OCI-LY7 (cell line): Measurements from ENCODE around the gene KCNK15. TPM values are rescaled to one million over a fixed set of nuclear protein-coding genes. Genes with fewer than 3 reads are reported as not detected.

Experiments
- BruUV-seq: library from RNA; stranded (reverse); fragments of 400-500 nt; replicated peaks from 2 replicates; lab custom pipeline; 2021; lab: Mats Ljungman, UMichigan
- CTCF ChIA-PET: fragments of 300-600 bp; sonication (Branson Sonifier 250); formaldehyde crosslinking; loops from one replicate; lab custom pipeline; 2022; ENCODE audit warnings: antibody characterized with exemption; ENCODE audit not compliant: unreplicated experiment; lab: Charles Lee
- POLR2A ChIA-PET: fragments of 300-600 bp; sonication (Branson Sonifier 250); formaldehyde crosslinking; loops from one replicate; lab custom pipeline; 2022; ENCODE audit warnings: antibody characterized with exemption; lab: Charles Lee
- DNase-seq: peaks from one replicate; pipeline ENCODE4 v3.0.0-alpha.2; 2015; ENCODE audit warnings: low spot score
- H2AFZ ChIP-seq: fragments of 200-600 bp; sonication (generic), shearing (Covaris generic); 2 replicates; pipeline ENCODE4 v1.6.1; 2014; ENCODE audit warnings: mild to moderate bottlenecking, antibody characterized with exemption, low read length, moderate library complexity
- H3K27ac ChIP-seq: fragments of 200-600 bp; sonication (generic); 2 replicates; pipeline ENCODE4 v1.5.1; 2014; ENCODE audit warnings: mixed run types, low read depth, mild to moderate bottlenecking, moderate library complexity, low read length, inconsistent platforms; ENCODE audit not compliant: poor library complexity, severe bottlenecking
- H3K36me3 ChIP-seq: fragments of 200-600 bp; sonication (generic); 2 replicates; pipeline ENCODE4 v1.6.1; 2014; ENCODE audit warnings: mild to moderate bottlenecking, antibody characterized with exemption, low read length, moderate library complexity, mixed read lengths; ENCODE audit not compliant: insufficient read depth
- H3K4me1 ChIP-seq: fragments of 200-600 bp; sonication (generic); 2 replicates; pipeline ENCODE4 v1.5.1; 2014; ENCODE audit warnings: mild to moderate bottlenecking, low read length; ENCODE audit not compliant: insufficient read depth, poor library complexity, severe bottlenecking
- H3K4me2 ChIP-seq: fragments of 200-600 bp; sonication (generic); 2 replicates; pipeline ENCODE4 v1.6.1; 2014; ENCODE audit warnings: mild to moderate bottlenecking, low read length
- H3K4me3 ChIP-seq: fragments of 200-600 bp; sonication (generic); 2 replicates; pipeline ENCODE4 v1.5.1; 2014; ENCODE audit warnings: mild to moderate bottlenecking, low read depth, low read length; ENCODE audit not compliant: poor library complexity, severe bottlenecking
- H3K79me2 ChIP-seq: fragments of 200-600 bp; sonication (generic); 2 replicates; pipeline ENCODE4 v1.6.1; 2016; ENCODE audit warnings: low read depth, mild to moderate bottlenecking, low read length, moderate library complexity, mixed read lengths; ENCODE audit not compliant: insufficient read depth
- H3K9me2 ChIP-seq: fragments of 200-600 bp; sonication (generic); 2 replicates; pipeline ENCODE4 v1.6.1; 2016; ENCODE audit warnings: mild to moderate bottlenecking, low read length, mixed read lengths; ENCODE audit not compliant: insufficient read depth
- H3K9me3 ChIP-seq: fragments of 200-600 bp; sonication (generic); 2 replicates; pipeline ENCODE4 v1.6.1; 2014; ENCODE audit warnings: mild to moderate bottlenecking, mixed run types, low read length, mixed read lengths
- H4K20me1 ChIP-seq: fragments of 200-600 bp; sonication (generic); 2 replicates; pipeline ENCODE4 v1.6.1; 2014; ENCODE audit warnings: mild to moderate bottlenecking, antibody characterized with exemption, low read length, moderate library complexity, mixed read lengths; ENCODE audit not compliant: insufficient read depth
- CTCF ChIP-seq: fragments of 200-600 bp; sonication (generic); conservative IDR thresholded peaks from 2 replicates; pipeline ENCODE4 v1.5.1; 2014; ENCODE audit warnings: mild to moderate bottlenecking, antibody characterized with exemption, low read length, moderate library complexity, mixed read lengths
- EZH2phosphoT487 ChIP-seq: fragments of 200-600 bp; sonication (generic); IDR thresholded peaks from 2 replicates; pipeline ENCODE4 v1.6.1; 2018; ENCODE audit warnings: low read depth, borderline replicate concordance, mild to moderate bottlenecking, mixed run types, antibody characterized with exemption, low read length, moderate library complexity, mixed read lengths
- intact Hi-C: fragments of 100-400 bp; cut with micrococcal nuclease; formaldehyde crosslinking; loops from one replicate; pipeline ENCODE4 v1.10.0; 2022; ENCODE audit not compliant: unreplicated experiment
- total RNA-seq, 2 experiments: library from RNA; depleted of rRNA in 1 of 2; stranded (reverse); fragments of >200 nt in 1 of 2; shearing (Covaris generic) in 1 of 2; gene quantifications; 2 replicates each; pipeline ENCODE4 v1.2.3, GENCODE V29; 2014 to 2022

KCNK15 gene
- total RNA-seq, 2 experiments from 2014 or later, result not detected

- Histone ChIP-seq H3K9me3 (no peaks in the 10 kb centered on the region), H3K27ac (no peak overlapping the region), H3K79me2 (no peaks in the 10 kb centered on the region), H3K4me3 (no peak overlapping the region), H3K36me3 (no peaks in the 10 kb centered on the region), H2AFZ (no peak overlapping the region), H3K4me1 (peaks cover 12% of the 10 kb centered on the region), H4K20me1 (no peaks in the 10 kb centered on the region), H3K9me2 (no peaks in the 10 kb centered on the region), H3K4me2 (no peak overlapping the region)
- no peak for TF ChIP-seq EZH2phosphoT487
- TF ChIP-seq CTCF, result no peak
- ChIA-PET POLR2A (interaction anchor here (0.6 to 1.2 kb wide), 5 partner anchors 9 to 141 kb away, joined by 3 read pairs; no protein-coding TSS in a partner anchor), CTCF (interaction anchor here (0.5 to 2.2 kb wide), 9 partner anchors 9 to 161 kb away, joined by 3 to 6 read pairs (median 3); no protein-coding TSS in a partner anchor)
- no TSS peak for BruUV-seq
- intact Hi-C loops, result no loop called here
- DNase-seq, result no peak
Observed at GRCh38 chr20:44748005-44748370, 2.3 kb downstream of the KCNK15 start.

GRCh38 chr20:44750081-44750805, 4.6 kb downstream of the KCNK15 start:
- H3K79me2 ChIP-seq, result no peaks in the 10 kb centered on the region
- ChIA-PET CTCF (no interaction called here), POLR2A (no interaction called here)
- no peaks in the 10 kb centered on the region for H4K20me1 ChIP-seq
- H3K9me3 ChIP-seq, result no peaks in the 10 kb centered on the region
- H2AFZ ChIP-seq, result no peak overlapping the region
- H3K4me3 ChIP-seq, result no peak overlapping the region
- no peak overlapping the region for H3K27ac ChIP-seq
- peaks cover 12% of the 10 kb centered on the region for H3K4me1 ChIP-seq
- BruUV-seq, result no TSS peak
- H3K9me2 ChIP-seq, result no peaks in the 10 kb centered on the region
- no peak overlapping the region for H3K4me2 ChIP-seq
- intact Hi-C loops, result no loop called here
- no peak for TF ChIP-seq EZH2phosphoT487
- TF ChIP-seq CTCF, result peak; percentile 33; the same call in 1 of the 2 replicates
- no peaks in the 10 kb centered on the region for H3K36me3 ChIP-seq
- DNase-seq, result no peak
